Measurements from ENCODE around the gene SNX13.

Gene SNX13

DNA sequence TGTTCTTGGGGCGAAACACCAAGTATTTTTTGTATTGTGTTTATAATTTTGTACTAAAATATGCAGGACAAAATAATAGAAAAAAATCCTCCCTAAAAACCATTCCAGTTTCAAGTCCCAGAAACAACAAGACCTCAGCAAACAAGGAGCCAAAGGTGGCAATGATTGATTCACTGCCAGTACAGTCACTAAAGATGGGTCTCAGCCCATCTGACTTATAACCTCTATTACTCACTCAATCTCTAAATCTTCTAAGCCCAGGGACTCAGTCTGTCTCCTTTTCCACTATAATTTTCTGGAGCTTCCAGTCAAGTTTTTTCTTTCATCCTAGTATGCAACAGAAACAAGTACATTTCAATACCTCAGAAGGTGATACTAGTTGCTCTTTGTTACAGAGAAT, 33.3 kb downstream of the SNX13 start:
- H3K27me3 ChIP-seq = no peaks in the 10 kb centered on the region
- H3K9me3 ChIP-seq = no peaks in the 10 kb centered on the region
- H3K36me3 ChIP-seq = no peaks in the 10 kb centered on the region
- H3K4me1 ChIP-seq = peaks cover 0 to 6% (median 0%) of the 10 kb centered on the region in 4 donors
- no peak overlapping the region for H3K4me3 ChIP-seq
- no peak overlapping the region for H3K27ac ChIP-seq
- DNase-seq = no peak
- TF ChIP-seq, protein P1, sequence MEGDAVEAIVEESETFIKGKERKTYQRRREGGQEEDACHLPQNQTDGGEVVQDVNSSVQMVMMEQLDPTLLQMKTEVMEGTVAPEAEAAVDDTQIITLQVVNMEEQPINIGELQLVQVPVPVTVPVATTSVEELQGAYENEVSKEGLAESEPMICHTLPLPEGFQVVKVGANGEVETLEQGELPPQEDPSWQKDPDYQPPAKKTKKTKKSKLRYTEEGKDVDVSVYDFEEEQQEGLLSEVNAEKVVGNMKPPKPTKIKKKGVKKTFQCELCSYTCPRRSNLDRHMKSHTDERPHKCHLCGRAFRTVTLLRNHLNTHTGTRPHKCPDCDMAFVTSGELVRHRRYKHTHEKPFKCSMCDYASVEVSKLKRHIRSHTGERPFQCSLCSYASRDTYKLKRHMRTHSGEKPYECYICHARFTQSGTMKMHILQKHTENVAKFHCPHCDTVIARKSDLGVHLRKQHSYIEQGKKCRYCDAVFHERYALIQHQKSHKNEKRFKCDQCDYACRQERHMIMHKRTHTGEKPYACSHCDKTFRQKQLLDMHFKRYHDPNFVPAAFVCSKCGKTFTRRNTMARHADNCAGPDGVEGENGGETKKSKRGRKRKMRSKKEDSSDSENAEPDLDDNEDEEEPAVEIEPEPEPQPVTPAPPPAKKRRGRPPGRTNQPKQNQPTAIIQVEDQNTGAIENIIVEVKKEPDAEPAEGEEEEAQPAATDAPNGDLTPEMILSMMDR (IDR thresholded peaks at IDR 0.05) = no peak
- intact Hi-C loops (cut with DNase I; ENCODE audit: low total_unique reads) = no loop called here

DNA sequence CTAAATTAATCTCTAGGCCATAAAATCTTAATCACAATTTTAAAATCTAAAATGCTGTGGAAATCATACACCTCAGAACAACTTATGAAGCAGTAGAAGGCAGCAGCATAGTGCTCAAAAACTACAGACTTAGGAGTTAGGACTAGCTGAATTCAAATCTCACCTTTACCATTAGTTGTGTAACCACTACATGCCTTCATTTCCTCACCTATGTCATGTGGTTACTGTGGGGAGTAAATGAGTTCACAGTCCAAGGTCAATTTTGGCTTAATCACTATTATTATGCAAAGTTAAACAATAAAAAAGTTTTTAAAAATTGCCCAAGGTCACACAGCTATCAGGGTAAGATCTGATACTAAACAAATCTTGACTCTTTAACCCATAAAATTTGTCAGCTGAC, 37.0 kb downstream of the SNX13 start:
- TF ChIP-seq, protein P1 (IDR thresholded peaks at IDR 0.05) = no peak
- Histone ChIP-seq H3K4me3 (no peak overlapping the region), H3K9me3 (no peaks in the 10 kb centered on the region), H3K36me3 (no peaks in the 10 kb centered on the region), H3K27me3 (no peaks in the 10 kb centered on the region), H3K4me1 (peaks cover 0 to 6% (median 1%) of the 10 kb centered on the region in 4 donors), H3K27ac (no peak overlapping the region)
- intact Hi-C loops (cut with DNase I; ENCODE audit: low total_unique reads) = no loop called here
- DNase-seq = no peak

DNA sequence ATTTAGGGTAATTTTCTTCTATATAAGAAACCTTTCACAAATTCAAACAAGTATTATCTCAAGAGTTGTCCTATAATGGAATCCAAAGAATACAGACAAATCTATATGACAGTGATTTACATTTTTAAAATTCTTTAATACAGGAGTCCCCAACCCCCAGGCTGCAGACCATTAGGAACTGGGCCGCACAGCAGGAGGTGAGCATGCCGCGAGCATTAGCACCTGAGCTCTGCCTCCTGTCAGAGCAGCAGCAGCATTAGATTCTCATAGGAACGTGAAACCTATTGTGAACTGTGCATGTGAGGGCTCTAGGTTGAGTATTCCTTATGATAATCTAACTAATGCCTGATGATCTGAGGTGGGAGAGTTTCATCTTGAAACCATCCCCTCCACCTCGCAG, 37.7 kb downstream of the SNX13 start:
- no peaks in the 10 kb centered on the region for H3K9me3 ChIP-seq
- no peaks in the 10 kb centered on the region for H3K36me3 ChIP-seq
- intact Hi-C loops (cut with DNase I; ENCODE audit: low total_unique reads) = no loop called here
- TF ChIP-seq, protein P1 (IDR thresholded peaks at IDR 0.05) = no peak
- H3K27me3 ChIP-seq = no peaks in the 10 kb centered on the region
- H3K4me3 ChIP-seq = no peak overlapping the region
- no peak for DNase-seq
- peaks cover 0 to 6% (median 1%) of the 10 kb centered on the region in 4 donors for H3K4me1 ChIP-seq
- no peak overlapping the region for H3K27ac ChIP-seq

DNA sequence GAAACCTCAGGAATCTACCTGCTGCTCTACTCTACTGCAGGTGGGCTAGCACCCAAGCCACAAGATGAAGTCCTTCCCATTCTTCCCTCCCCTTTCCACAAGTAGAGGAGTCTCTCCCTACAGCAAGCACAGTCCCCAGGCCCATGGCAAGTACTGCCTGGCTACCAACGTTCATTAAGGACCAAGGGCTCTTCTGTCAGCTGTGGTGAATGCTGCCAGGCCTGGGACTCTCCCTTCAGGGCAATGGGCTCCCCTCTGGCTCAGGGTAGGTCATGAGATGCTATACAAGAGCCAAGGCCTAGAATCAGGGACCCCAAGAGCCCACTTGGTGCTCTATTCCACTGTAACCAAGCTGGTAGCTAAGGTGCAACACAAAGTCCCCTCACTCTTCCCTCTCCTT, 39.8 kb downstream of the SNX13 start:
- TF ChIP-seq, protein P1 (IDR thresholded peaks at IDR 0.05) = no peak
- no peaks in the 10 kb centered on the region for H3K27me3 ChIP-seq
- H3K4me1 ChIP-seq = peaks cover 0 to 2% (median 0%) of the 10 kb centered on the region in 4 donors
- H3K27ac ChIP-seq = no peak overlapping the region
- no peaks in the 10 kb centered on the region for H3K36me3 ChIP-seq
- intact Hi-C loops (cut with DNase I; ENCODE audit: low total_unique reads) = no loop called here
- DNase-seq = no peak
- no peaks in the 10 kb centered on the region for H3K9me3 ChIP-seq
- H3K4me3 ChIP-seq = no peak overlapping the region

DNA sequence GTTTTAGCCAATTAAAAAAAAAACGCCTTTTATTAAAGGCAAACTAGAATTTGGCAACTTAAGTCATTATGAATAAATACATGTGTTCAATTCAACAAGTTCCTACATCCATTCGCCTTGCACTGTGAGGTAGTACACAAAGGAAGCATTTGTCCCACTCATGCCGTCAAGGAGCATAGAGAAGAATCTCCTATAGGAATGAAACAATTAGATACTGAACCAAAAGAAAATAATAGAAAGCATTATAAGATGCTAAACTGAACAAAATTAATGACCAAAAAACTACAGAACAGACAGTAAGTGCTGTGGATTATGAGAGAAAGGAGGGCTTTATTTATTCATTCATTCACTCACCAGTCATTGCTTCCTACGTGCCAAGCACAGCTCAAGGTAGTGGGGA, 42.2 kb downstream of the SNX13 start:
- TF ChIP-seq, protein P1 (IDR thresholded peaks at IDR 0.05) = no peak
- no peak overlapping the region for H3K4me3 ChIP-seq
- DNase-seq = no peak
- H3K36me3 ChIP-seq = no peaks in the 10 kb centered on the region
- no peaks in the 10 kb centered on the region for H3K27me3 ChIP-seq
- intact Hi-C loops (cut with DNase I; ENCODE audit: low total_unique reads) = no loop called here
- H3K27ac ChIP-seq = no peak overlapping the region
- peaks cover 0 to 2% (median 0%) of the 10 kb centered on the region in 4 donors for H3K4me1 ChIP-seq
- H3K9me3 ChIP-seq = no peaks in the 10 kb centered on the region

DNA sequence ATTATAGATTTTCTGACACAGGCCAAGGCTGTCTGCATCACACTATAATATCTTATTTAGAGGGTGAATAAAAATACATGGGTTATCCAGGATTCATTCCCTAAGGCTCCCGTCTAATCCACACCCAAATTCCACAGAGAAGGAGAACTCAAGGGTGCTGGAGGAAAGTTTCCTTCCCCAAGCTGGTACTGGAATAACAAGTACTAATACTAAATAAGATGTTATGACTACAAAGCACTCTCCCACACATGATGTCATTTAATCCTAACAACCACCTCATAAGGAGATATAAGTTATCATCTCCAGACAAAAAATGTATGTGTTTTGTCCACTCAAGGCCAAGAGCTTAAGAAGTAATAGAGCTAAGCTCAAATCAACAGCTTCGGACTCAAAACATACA, 53.0 kb downstream of the SNX13 start:
- H3K4me3 ChIP-seq = no peak overlapping the region
- TF ChIP-seq, protein P1 (IDR thresholded peaks at IDR 0.05) = no peak
- H3K4me1 ChIP-seq = no peaks in the 10 kb centered on the region
- no peaks in the 10 kb centered on the region for H3K9me3 ChIP-seq
- H3K27ac ChIP-seq = no peak overlapping the region
- H3K36me3 ChIP-seq = peaks cover 19 to 58% (median 41%) of the 10 kb centered on the region in 3 donors
- intact Hi-C loops (cut with DNase I; ENCODE audit: low total_unique reads) = no loop called here
- no peak for DNase-seq
- H3K27me3 ChIP-seq = no peaks in the 10 kb centered on the region
